PC-9 (cell line): ENCODE results near the gene ATP11C.

Experiments used
- CTCF ChIP-seq: fragments of 200-600 bp; sonication (generic); conservative IDR thresholded peaks from 2 replicates; pipeline ENCODE4 v1.6.1; 2017; ENCODE audit warnings: mixed run types, antibody characterized with exemption, mild to moderate bottlenecking, moderate library complexity
- EZH2 ChIP-seq: fragments of 200-600 bp; sonication (generic); IDR thresholded peaks from 2 replicates; pipeline ENCODE4 v1.8.0; 2017; ENCODE audit warnings: antibody characterized with exemption, low read depth

GRCh38 chrX:139932073-139932900 is 566 bp downstream of the ATP11C start:
- no peak for TF ChIP-seq CTCF
- no peak for TF ChIP-seq EZH2
